Measurements from ENCODE around the gene B4GAT1. TPM values are rescaled to one million over a fixed set of nuclear protein-coding genes. Genes with fewer than 3 reads are reported as not detected.

The B4GAT1 gene
- total and polyA plus RNA-seq, 2 of the 4 experiments (the other 2 are of a cell fraction): 10.6 to 18.4 TPM

DNA sequence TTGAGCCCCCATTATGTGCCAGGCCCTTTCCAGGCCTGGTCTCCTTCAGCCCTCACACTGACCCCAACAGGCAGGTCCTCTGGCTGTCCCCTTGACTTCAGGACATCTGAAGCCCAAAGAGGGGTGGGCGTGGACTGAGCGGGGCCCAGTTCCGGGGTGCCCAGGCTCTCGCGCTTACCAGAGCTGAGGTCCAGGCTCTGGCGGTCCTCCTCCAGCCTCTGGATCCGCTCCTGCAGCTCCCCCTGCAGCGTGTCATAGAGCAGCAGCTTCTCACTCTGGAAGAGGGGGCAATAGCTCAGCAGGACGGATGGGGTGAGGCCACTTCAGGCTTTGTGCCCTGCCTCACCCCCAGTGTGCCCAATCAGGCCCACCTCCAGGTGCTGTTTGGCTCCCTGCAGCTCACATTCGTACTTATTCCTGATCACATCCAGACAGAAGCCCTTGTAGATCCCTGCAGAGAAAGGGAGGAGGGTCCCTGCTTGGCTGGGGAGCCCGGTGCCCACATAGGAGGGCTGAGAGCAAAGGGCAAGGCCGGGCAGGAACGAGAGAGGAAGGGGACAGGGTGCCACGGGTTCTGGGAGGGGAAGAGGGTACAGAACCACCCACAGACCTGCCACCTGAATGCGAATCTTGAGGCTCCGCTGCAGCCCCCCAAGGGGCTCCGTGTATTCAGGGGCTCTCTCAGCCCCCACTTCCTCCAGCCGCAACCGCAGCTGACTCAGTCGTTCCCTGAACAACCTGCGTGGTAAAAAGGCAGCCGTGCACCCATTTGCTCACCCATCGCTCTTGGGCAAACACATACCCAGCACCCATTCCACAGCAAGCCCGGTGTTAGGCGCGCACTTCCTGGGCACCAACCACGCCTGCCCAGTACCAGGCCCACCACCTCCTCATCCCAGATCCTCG, 6.6 kb downstream of the B4GAT1 start:
- POLR2A ChIA-PET (ENCODE audit: unreplicated experiment): no interaction called here
- TF ChIP-seq POLR2A (IDR thresholded peaks at IDR 0.05; ENCODE audit: low read depth, low read length) (no peak), SMC3 (IDR thresholded peaks at IDR 0.05; ENCODE audit: low read depth, low read length) (no peak), CEBPB (IDR thresholded peaks at IDR 0.05; ENCODE audit: low read depth, low read length) (no peak), RFX5 (IDR thresholded peaks at IDR 0.05; ENCODE audit: low read depth, low read length) (no peak), MAZ (IDR thresholded peaks at IDR 0.05; ENCODE audit: borderline replicate concordance, low read depth, low read length) (no peak), RAD21 (IDR thresholded peaks at IDR 0.05; ENCODE audit: low read length) (no peak), NFE2L2 (IDR thresholded peaks at IDR 0.05; ENCODE audit: low read depth, low read length) (no peak), MXI1 (IDR thresholded peaks at IDR 0.05; ENCODE audit: borderline replicate concordance, low read depth, low read length) (no peak), FOS (IDR thresholded peaks at IDR 0.05; ENCODE audit: low read depth, low read length) (no peak), BHLHE40 (IDR thresholded peaks at IDR 0.05; ENCODE audit: low read depth, low read length) (no peak), CHD1 (IDR thresholded peaks at IDR 0.05; ENCODE audit: low read depth, low read length) (no peak), RCOR1 (IDR thresholded peaks at IDR 0.05; ENCODE audit: insufficient replicate concordance, low read length) (no peak), MAFK (IDR thresholded peaks at IDR 0.05; ENCODE audit: low read depth, low read length) (no peak)
- TF ChIP-seq, protein P1, sequence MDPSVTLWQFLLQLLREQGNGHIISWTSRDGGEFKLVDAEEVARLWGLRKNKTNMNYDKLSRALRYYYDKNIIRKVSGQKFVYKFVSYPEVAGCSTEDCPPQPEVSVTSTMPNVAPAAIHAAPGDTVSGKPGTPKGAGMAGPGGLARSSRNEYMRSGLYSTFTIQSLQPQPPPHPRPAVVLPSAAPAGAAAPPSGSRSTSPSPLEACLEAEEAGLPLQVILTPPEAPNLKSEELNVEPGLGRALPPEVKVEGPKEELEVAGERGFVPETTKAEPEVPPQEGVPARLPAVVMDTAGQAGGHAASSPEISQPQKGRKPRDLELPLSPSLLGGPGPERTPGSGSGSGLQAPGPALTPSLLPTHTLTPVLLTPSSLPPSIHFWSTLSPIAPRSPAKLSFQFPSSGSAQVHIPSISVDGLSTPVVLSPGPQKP (IDR thresholded peaks at IDR 0.05; ENCODE audit: borderline replicate concordance, low read depth, low read length): no peak
- TF ChIP-seq, protein P2, sequence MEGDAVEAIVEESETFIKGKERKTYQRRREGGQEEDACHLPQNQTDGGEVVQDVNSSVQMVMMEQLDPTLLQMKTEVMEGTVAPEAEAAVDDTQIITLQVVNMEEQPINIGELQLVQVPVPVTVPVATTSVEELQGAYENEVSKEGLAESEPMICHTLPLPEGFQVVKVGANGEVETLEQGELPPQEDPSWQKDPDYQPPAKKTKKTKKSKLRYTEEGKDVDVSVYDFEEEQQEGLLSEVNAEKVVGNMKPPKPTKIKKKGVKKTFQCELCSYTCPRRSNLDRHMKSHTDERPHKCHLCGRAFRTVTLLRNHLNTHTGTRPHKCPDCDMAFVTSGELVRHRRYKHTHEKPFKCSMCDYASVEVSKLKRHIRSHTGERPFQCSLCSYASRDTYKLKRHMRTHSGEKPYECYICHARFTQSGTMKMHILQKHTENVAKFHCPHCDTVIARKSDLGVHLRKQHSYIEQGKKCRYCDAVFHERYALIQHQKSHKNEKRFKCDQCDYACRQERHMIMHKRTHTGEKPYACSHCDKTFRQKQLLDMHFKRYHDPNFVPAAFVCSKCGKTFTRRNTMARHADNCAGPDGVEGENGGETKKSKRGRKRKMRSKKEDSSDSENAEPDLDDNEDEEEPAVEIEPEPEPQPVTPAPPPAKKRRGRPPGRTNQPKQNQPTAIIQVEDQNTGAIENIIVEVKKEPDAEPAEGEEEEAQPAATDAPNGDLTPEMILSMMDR (conservative IDR thresholded peaks at IDR 0.05; ENCODE audit: low read depth, low read length): no peak

More for the DNA sequence above, 6.6 kb downstream of the B4GAT1 start:
- Histone ChIP-seq H3K18ac (ENCODE audit: low read depth, low read length) (no peak overlapping the region), H3K56ac (ENCODE audit: extremely low read depth, insufficient read depth, low read length) (no peak overlapping the region), H3K14ac (replicated peaks; ENCODE audit: low read depth, low read length) (no peak overlapping the region), H3K9me1 (ENCODE audit: insufficient read depth, low read length) (peaks cover 3% of the 10 kb centered on the region; the same call in 1 of the 2 replicates), H4K91ac (ENCODE audit: insufficient read depth, low read depth, low read length) (no peak overlapping the region), H3K9me3 (ENCODE audit: control insufficient read depth, insufficient read depth, low read length) (no peaks in the 10 kb centered on the region), H2BK5ac (ENCODE audit: low read depth, low read length, poor library complexity, severe bottlenecking) (no peak overlapping the region), H2BK120ac (ENCODE audit: low read depth, low read length) (no peak overlapping the region), H2BK20ac (ENCODE audit: low read depth, low read length) (no peak overlapping the region), H3K4me3 (ENCODE audit: insufficient read depth, low read depth, low read length) (no peak overlapping the region), H4K8ac (ENCODE audit: low read depth in 2 of 2, low read length in 2 of 2) (no peak overlapping the region), H3K4ac (ENCODE audit: low read depth, low read length) (no peak overlapping the region), H2BK15ac (ENCODE audit: low read depth, low read length) (no peak overlapping the region), H2AK9ac (replicated peaks; ENCODE audit: low read depth, low read length, poor library complexity) (no peak overlapping the region), H3K9ac (ENCODE audit: low read depth, low read length) (no peak overlapping the region), H3K36me3 (ENCODE audit: control insufficient read depth, insufficient read depth, low read length) (peaks cover 27% of the 10 kb centered on the region), H4K20me1 (ENCODE audit: insufficient read depth, low read length) (peaks cover 26% of the 10 kb centered on the region), H2AK5ac (ENCODE audit: low read depth, low read length) (no peak overlapping the region), H3K23ac (ENCODE audit: low read depth, low read length) (no peak overlapping the region), H3K27me3 (ENCODE audit: control insufficient read depth, insufficient read depth, low read length) (no peaks in the 10 kb centered on the region), H3K27ac (ENCODE audit: insufficient read depth, low read length) (no peak overlapping the region), H3K79me1 (ENCODE audit: low read depth in 1 of 2, low read length in 2 of 2) (peaks cover 24 to 57% of the 10 kb centered on the region in 2 experiments), H4K5ac (ENCODE audit: low read depth, low read length) (no peak overlapping the region), H2AFZ (replicated peaks; ENCODE audit: low read length, poor library complexity) (no peak overlapping the region), H3K4me1 (ENCODE audit: control insufficient read depth, insufficient read depth, low read length) (peaks cover 19% of the 10 kb centered on the region), H3K4me2 (ENCODE audit: low read depth, low read length) (no peak overlapping the region)
- in situ Hi-C loops (cut with MboI; ENCODE audit: low sequenced_read_pairs) (no loop called here), intact Hi-C loops (cut with micrococcal nuclease) (no loop called here), dilution Hi-C loops (cut with HindIII; ENCODE audit: low sequenced_read_pairs, unreplicated experiment) (no loop called here)
- ATAC-seq (ENCODE audit: low read depth) (no peak), DNase-seq (no peak)
- CTCF ChIA-PET: no interaction called here
- no TSS peak for BruUV-seq (replicated peaks)
- 94% methylated on average over 19 of the region's 28 CpGs; no CpG with 5 or more reads in 1 of the 2 experiments for WGBS, 2 experiments (ENCODE audit: extremely low coverage in 2 of 2, insufficient read length in 1 of 2)
